HCT116 (cell line): ENCODE measurements around the gene TPO.

ENCODE experiments used
- ATF3 ChIP-seq: IDR thresholded peaks from 2 replicates; pipeline ENCODE4 v1.6.1; 2012
- CTCF ChIP-seq, 3 experiments: fragments of 200-600 bp in 1 of 3; sonication (generic) in 1 of 3; IDR thresholded peaks in 2 of 3; conservative IDR thresholded peaks in 1 of 3; 2 replicates each; pipeline ENCODE4 v1.5.1; 2012 to 2017; ENCODE audit warnings: low read depth in 2 of 3, low read length in 2 of 3, antibody characterized with exemption in 1 of 3, borderline replicate concordance in 1 of 3, control low read depth in 1 of 3, mild to moderate bottlenecking in 1 of 3, mixed read lengths in 1 of 3, mixed run types in 1 of 3, moderate library complexity in 1 of 3; ENCODE audit not compliant: insufficient read depth in 1 of 3
- EZH2 ChIP-seq: fragments of 200-600 bp; sonication (generic); IDR thresholded peaks from 2 replicates; pipeline ENCODE4 v1.6.1; 2017; ENCODE audit warnings: antibody characterized with exemption, mixed run types
- JUND ChIP-seq: IDR thresholded peaks from 2 replicates; pipeline ENCODE4 v1.6.1; 2012
- MAX ChIP-seq: IDR thresholded peaks from 2 replicates; pipeline ENCODE4 v1.6.1; 2012
- POLR2A ChIP-seq: IDR thresholded peaks from 2 replicates; pipeline ENCODE4 v1.7.0; 2011; ENCODE audit warnings: borderline replicate concordance; ENCODE audit not compliant: insufficient read depth, insufficient read length; ENCODE audit errors: extremely low read depth
- RAD21 ChIP-seq: IDR thresholded peaks from 2 replicates; pipeline ENCODE4 v1.6.1; 2012; ENCODE audit warnings: low read depth, mild to moderate bottlenecking
- REST ChIP-seq: IDR thresholded peaks from 2 replicates; pipeline ENCODE4 v1.6.1; 2012; ENCODE audit warnings: low read depth
- SP1 ChIP-seq: IDR thresholded peaks from 2 replicates; pipeline ENCODE4 v1.6.1; 2012; ENCODE audit warnings: low read depth
- TCF7L2 ChIP-seq: IDR thresholded peaks from 2 replicates; pipeline ENCODE4 v1.7.0; 2011; ENCODE audit warnings: borderline replicate concordance, inconsistent platforms; ENCODE audit not compliant: insufficient read depth, insufficient read length; ENCODE audit errors: extremely low read depth
- YY1 ChIP-seq: IDR thresholded peaks from 2 replicates; pipeline ENCODE4 v1.6.1; 2011; ENCODE audit warnings: low read length, low read depth, moderate library complexity, mild to moderate bottlenecking; ENCODE audit not compliant: insufficient replicate concordance; ENCODE audit errors: extremely low read depth

DNA sequence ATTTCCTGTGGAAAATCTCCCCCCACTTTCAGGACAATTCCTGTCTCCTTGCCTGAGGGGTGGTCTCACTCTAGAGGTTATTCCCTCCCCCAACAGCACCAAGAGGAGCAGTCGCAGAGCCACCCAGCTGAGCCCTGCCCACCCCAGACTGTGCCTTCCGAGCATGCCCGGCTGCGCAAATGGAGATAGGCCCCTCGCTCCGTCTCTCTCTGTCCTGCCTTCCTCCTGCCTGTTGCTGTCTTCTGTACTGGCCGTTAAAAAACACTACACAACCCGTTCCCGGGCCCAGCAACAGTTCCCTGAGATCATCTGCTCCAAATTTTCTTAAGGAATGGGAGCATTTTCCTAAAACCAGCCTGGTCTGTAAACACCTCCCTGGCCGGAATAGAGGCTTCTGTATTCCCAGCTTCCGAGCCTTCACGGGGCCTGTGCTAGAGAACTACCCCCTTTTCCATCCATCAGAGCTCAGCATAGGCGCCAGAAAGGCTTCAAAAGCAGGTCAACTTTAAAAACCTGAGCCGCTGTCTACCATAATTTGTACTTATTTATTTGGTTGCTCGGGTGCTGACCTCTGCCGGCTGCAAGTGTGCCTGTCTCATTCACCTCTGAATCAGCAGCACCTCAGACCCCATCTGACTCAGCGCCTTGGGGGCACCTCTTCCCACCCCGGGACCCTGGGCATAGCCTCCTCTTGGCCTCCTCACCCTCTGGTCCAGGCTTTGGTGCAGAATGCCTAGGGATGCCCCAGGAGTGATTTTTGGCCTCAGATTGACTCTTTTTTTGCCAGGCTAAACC is 171.6 kb downstream of the TPO start:
- no peak for TF ChIP-seq POLR2A
- peak; percentile 14 to 47 (median 45); a peak in 2 of 6 replicates for TF ChIP-seq CTCF (IDR thresholded peaks at IDR 0.05 in 2 of 3, conservative IDR thresholded peaks at IDR 0.05 in 1 of 3; ENCODE audit: borderline replicate concordance in 1 of 3, insufficient read depth in 1 of 3, low read depth in 2 of 3, low read length in 2 of 3)
- TF ChIP-seq JUND, result no peak
- no peak for TF ChIP-seq REST
- peak; percentile 31; the same call in 1 of the 2 replicates for TF ChIP-seq RAD21
- TF ChIP-seq YY1, result no peak
- TF ChIP-seq MAX, result no peak
- no peak for TF ChIP-seq EZH2
- no peak for TF ChIP-seq SP1
- no peak for TF ChIP-seq TCF7L2
- no peak for TF ChIP-seq ATF3
